Stimulated activated naive CD8-positive, alpha-beta T cell treated with anti-CD3 and anti-CD28 coated beads, Interleukin-15, Interleukin-2, amounts not matched to agents 100 ng/mL and 50 ng/mL, for 24 hours (primary cell): Measurements from ENCODE around the gene RERE.

ENCODE experiments used
- H3K27ac Mint-ChIP-seq: one replicate; pipeline ENCODE4 v1.8.0; 2021; ENCODE audit warnings: mild to moderate bottlenecking, mixed read lengths
- H3K27me3 Mint-ChIP-seq: one replicate; pipeline ENCODE4 v1.8.0; 2021; ENCODE audit warnings: mixed read lengths
- H3K36me3 Mint-ChIP-seq: one replicate; pipeline ENCODE4 v1.8.0; 2021; ENCODE audit warnings: low read depth, mixed read lengths
- H3K4me1 Mint-ChIP-seq: one replicate; pipeline ENCODE4 v1.8.0; 2021; ENCODE audit warnings: low read depth, mixed read lengths
- H3K4me3 Mint-ChIP-seq: one replicate; pipeline ENCODE4 v1.8.0; 2021; ENCODE audit warnings: mild to moderate bottlenecking, mixed read lengths
- H3K9me3 Mint-ChIP-seq: one replicate; pipeline ENCODE4 v1.8.0; 2021; ENCODE audit warnings: mixed read lengths

The RERE gene

GRCh38 chr1:8817412-8818324, at the start of gene RERE:
Gene RERE (minus strand): TSS chr1:8817640.
- peaks cover 48% of the 10 kb centered on the region for H3K4me1 Mint-ChIP-seq
- H3K9me3 Mint-ChIP-seq = no peaks in the 10 kb centered on the region
- H3K36me3 Mint-ChIP-seq = no peaks in the 10 kb centered on the region
- no peaks in the 10 kb centered on the region for H3K27me3 Mint-ChIP-seq
- peak within 1 kb of the TSS; percentile 96 for H3K4me3 Mint-ChIP-seq
- peak within 1 kb of the TSS; percentile 95 for H3K27ac Mint-ChIP-seq

DNA sequence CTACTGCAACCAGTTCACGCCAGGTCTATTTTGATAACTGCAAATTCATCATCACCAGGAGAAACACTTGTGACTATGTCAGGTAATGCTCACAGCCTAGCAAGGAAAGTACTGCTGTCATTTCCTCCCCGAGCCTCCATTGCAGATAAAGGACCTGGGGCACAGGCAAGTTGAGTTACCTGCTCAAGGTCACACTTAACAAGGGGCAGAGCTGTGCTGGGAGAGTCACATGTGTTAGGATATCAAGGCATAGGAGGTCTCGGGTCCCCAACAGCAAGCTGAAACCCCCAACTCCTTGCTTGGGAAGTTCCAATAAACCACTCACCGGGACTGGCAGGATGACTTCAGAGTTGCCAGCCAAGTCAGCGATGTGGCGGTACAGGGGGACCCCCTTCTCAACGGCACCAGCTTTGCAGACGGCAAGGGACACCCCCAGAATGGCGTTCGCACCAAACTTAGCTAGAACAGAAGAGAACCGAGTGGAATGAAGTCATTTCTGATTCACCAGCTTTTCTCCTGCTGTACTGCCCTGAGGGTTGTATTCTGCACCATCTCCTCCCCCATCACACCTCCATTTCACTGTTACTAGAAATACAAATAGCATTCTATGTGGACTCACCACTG, 49.5 kb upstream of the RERE start:
- Mint-ChIP-seq H3K36me3 (peaks cover 97% of the 10 kb centered on the region), H3K27ac (peak overlapping the region; percentile 95), H3K4me3 (peak overlapping the region; percentile 47), H3K4me1 (peaks cover 63% of the 10 kb centered on the region), H3K27me3 (no peaks in the 10 kb centered on the region), H3K9me3 (no peaks in the 10 kb centered on the region)

GRCh38 chr1:8866173-8866791, 48.8 kb upstream of the RERE start:
- Mint-ChIP-seq H3K4me1 (peaks cover 57% of the 10 kb centered on the region), H3K36me3 (peaks cover 96% of the 10 kb centered on the region), H3K4me3 (peak overlapping the region; percentile 33), H3K27me3 (no peaks in the 10 kb centered on the region), H3K9me3 (no peaks in the 10 kb centered on the region), H3K27ac (peak overlapping the region; percentile 95)

DNA sequence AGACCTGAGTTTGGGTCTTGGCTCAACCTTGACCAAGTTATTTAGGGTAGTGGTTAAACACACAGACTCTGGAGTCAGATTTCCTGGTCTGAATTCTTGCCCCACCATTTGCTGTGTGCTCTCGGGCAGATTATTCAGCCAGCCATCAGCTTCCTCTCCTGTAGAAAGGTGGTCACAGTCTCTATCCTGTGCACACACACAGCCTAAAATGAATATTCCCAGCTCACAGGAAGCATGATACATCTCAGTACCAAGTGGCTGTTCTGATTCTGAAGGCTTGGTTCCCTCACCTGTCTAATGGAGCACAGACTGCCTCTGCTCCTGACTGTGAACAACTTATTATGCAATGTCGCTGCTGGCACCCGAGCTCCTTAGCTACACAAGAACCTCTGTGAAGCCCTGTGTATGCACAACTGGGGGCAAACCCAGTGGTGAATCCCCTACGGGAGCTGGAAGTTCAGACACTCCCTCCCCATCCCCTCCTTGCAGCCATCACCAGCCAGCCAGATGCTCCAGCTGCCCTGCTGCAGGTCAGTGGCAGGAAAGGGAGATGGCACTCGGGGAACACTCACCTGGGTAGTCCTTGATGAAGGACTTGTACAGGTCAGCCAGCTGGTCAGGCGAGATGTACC, 47.4 kb upstream of the RERE start:
- peaks cover 50% of the 10 kb centered on the region for H3K4me1 Mint-ChIP-seq
- H3K36me3 Mint-ChIP-seq = peaks cover 94% of the 10 kb centered on the region
- H3K27ac Mint-ChIP-seq = peak overlapping the region; percentile 61

GRCh38 chr1:8863794-8864233, 46.4 kb upstream of the RERE start:
- H3K4me1 Mint-ChIP-seq = peaks cover 48% of the 10 kb centered on the region
- no peak overlapping the region for H3K27ac Mint-ChIP-seq
- H3K27me3 Mint-ChIP-seq = no peaks in the 10 kb centered on the region
- H3K36me3 Mint-ChIP-seq = peaks cover 93% of the 10 kb centered on the region
- no peak overlapping the region for H3K4me3 Mint-ChIP-seq
- no peaks in the 10 kb centered on the region for H3K9me3 Mint-ChIP-seq

More for the DNA sequence above, 47.4 kb upstream of the RERE start:
- H3K27me3 Mint-ChIP-seq = no peaks in the 10 kb centered on the region
- H3K9me3 Mint-ChIP-seq = no peaks in the 10 kb centered on the region
- H3K4me3 Mint-ChIP-seq = no peak overlapping the region

DNA sequence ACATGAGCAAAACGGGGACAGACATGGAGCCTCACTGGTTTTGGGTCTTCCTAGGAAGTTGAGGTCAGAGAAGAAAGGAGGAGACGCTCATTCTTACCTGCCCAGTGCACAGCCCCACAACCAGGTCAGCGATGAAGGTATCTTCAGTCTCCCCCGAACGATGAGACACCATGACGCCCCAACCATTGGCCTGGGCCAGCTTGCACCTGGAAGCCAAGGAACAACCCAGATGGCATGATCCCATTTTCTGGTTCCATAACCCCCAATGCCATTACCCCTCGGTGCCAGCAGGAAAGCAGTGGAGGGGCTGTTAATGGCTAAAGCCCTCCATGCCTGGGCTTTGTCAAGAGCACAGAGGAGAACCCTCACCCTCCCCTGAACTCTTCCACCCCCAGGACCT, 45.7 kb upstream of the RERE start:
- peaks cover 97% of the 10 kb centered on the region for H3K36me3 Mint-ChIP-seq
- no peaks in the 10 kb centered on the region for H3K9me3 Mint-ChIP-seq
- peak overlapping the region; percentile 63 for H3K27ac Mint-ChIP-seq
- H3K4me3 Mint-ChIP-seq = peak overlapping the region; percentile 5
- no peaks in the 10 kb centered on the region for H3K27me3 Mint-ChIP-seq
- H3K4me1 Mint-ChIP-seq = peaks cover 52% of the 10 kb centered on the region

DNA sequence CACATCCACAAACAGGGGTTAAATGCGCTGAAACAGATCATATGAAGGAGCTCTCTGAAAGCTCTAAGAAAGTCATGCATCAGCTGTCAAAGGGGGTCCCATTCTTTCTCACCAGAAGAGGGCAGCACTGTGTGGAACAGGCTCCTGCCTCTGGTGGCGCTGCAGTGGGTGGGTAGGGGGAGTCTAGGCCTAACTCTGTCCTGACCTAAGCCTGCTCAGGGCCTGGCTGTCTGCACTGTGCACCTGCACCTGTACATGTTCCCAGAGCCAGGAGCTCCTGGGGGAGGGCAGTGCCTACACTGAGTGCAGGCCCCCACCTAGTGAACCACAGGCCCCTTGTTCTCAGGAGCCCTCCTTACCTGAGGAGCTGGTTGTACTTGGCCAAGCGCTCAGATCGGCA, 45.1 kb upstream of the RERE start:
- Mint-ChIP-seq H3K27me3 (no peaks in the 10 kb centered on the region), H3K4me1 (peaks cover 47% of the 10 kb centered on the region), H3K36me3 (peaks cover 93% of the 10 kb centered on the region), H3K9me3 (no peaks in the 10 kb centered on the region), H3K4me3 (peak overlapping the region; percentile 5), H3K27ac (peak overlapping the region; percentile 63)

- Mint-ChIP-seq H3K27ac (peak overlapping the region; percentile 66), H3K4me1 (peaks cover 32% of the 10 kb centered on the region), H3K36me3 (peaks cover 85% of the 10 kb centered on the region), H3K4me3 (no peak overlapping the region), H3K27me3 (no peaks in the 10 kb centered on the region), H3K9me3 (no peaks in the 10 kb centered on the region)
These were observed 43.5 kb upstream of the RERE start for GRCh38 chr1:8860738-8861516.

- H3K36me3 Mint-ChIP-seq = peaks cover 67% of the 10 kb centered on the region
- H3K4me3 Mint-ChIP-seq = no peak overlapping the region
- peak overlapping the region; percentile 81 for H3K27ac Mint-ChIP-seq
- no peaks in the 10 kb centered on the region for H3K9me3 Mint-ChIP-seq
- peaks cover 32% of the 10 kb centered on the region for H3K4me1 Mint-ChIP-seq
- no peaks in the 10 kb centered on the region for H3K27me3 Mint-ChIP-seq
These were observed 41.7 kb upstream of the RERE start for GRCh38 chr1:8858888-8859706.

DNA sequence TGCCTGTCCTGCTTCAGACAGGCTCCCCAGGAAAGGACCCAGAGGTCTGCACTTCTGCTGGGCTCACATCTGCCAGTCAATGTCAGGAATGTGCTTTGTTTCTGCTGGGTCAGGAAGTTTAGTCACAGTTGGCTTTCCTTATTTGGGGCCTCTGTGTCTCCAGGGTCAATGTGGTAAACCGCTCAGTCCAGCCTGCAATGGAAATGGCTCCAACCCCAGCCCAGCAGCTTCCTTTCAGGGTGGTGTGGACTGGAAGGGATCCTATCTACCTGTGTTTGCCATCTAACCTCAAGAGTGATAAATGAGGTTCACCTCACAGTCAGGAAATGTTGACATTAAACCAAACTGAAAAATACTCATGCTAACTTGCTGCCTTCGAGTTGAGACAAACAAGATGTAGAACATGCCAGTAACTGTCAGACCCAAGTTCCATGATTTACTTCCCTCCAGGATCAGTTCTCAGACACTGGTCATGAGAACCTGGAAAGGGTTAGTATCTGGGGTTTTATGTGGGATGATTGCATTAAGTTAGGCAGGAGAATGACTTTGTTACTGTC, 40.8 kb upstream of the RERE start:
- Mint-ChIP-seq H3K36me3 (peaks cover 58% of the 10 kb centered on the region), H3K4me3 (no peak overlapping the region), H3K4me1 (peaks cover 30% of the 10 kb centered on the region), H3K27ac (peak overlapping the region; percentile 81), H3K9me3 (no peaks in the 10 kb centered on the region), H3K27me3 (no peaks in the 10 kb centered on the region)

GRCh38 chr1:8856689-8857412, 39.4 kb upstream of the RERE start:
- Mint-ChIP-seq H3K4me1 (peaks cover 24% of the 10 kb centered on the region), H3K9me3 (no peaks in the 10 kb centered on the region), H3K27ac (no peak overlapping the region), H3K27me3 (no peaks in the 10 kb centered on the region), H3K4me3 (no peak overlapping the region), H3K36me3 (peaks cover 44% of the 10 kb centered on the region)

DNA sequence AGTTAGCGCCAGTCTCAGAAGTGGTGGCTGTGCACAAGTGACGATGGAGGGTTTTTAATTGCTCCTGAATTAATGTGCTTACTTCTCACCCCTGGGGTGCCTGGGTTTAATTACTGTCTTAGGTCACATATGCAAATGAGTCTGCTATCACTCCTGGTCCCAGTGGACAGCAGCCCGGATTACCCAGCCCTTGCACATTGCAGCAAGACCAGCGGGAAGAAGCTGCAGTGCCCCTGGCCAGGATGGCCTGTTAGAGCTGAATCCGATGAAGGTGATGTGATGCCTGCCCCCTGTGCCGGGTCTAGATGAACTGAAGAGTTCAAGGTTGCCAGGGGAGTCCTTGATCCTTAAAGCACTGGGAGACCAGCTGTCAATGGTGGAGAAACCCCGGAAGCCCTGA, 36.8 kb upstream of the RERE start:
- peaks cover 22% of the 10 kb centered on the region for H3K36me3 Mint-ChIP-seq
- H3K27me3 Mint-ChIP-seq = no peaks in the 10 kb centered on the region
- no peaks in the 10 kb centered on the region for H3K9me3 Mint-ChIP-seq
- no peak overlapping the region for H3K27ac Mint-ChIP-seq
- H3K4me3 Mint-ChIP-seq = no peak overlapping the region
- peaks cover 13% of the 10 kb centered on the region for H3K4me1 Mint-ChIP-seq

GRCh38 chr1:8851060-8851459, 33.6 kb upstream of the RERE start:
- Mint-ChIP-seq H3K4me3 (no peak overlapping the region), H3K27me3 (no peaks in the 10 kb centered on the region), H3K9me3 (no peaks in the 10 kb centered on the region), H3K36me3 (peaks cover under 1% of the 10 kb centered on the region), H3K4me1 (peaks cover 3% of the 10 kb centered on the region), H3K27ac (no peak overlapping the region)
